Measurements from ENCODE around the gene MXRA8. TPM values are rescaled to one million over a fixed set of nuclear protein-coding genes. Genes with fewer than 3 reads are reported as not detected.

Gene MXRA8
- total and polyA plus RNA-seq, 7 experiments from 2014 or later = 0.39 to 2.2 (median 0.86) TPM

DNA sequence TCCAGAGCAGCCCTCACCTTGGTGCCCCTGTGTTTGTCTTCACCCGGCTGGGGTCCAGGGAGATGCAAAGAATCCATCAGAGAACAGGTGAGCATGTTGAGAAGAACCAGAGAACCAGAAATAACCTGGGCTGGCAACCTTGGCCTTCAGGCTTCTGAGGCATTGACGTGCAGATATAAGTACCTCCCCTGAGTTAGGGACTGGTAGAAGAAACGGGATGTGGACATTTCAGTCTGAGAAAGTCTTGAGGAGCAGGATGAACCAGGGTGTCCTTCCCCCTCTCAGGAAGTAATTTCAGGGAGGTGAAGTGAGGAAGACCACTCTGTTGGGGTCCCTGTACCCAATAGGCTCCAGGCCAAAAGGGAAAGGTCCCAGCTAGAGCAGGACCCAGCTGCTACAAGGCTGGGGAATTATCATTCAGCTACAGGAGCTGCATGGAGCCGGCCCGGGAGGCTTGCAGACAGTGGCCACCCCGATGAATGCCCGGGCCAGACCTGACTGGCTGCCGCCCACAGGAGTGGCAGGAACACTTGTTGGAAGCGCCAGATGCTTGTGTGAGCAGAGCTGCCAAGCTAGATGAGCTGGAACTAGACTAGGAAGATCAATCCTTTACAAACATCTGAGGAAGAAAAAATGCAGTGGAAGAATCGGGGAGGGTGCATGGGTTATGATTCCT is 18.3 kb upstream of the MXRA8 start:
- ChIA-PET CTCF (interaction anchor here (1.3 kb wide), 1 partner anchor 22 kb away, joined by 5 read pairs; the partner anchor contains the start of gene CCNL2), POLR2A (interaction anchor here (1.1 to 4.5 kb wide), 4 partner anchors 13 to 143 kb away, joined by 4 to 59 read pairs (median 30); partner anchors contain the start of genes CCNL2 and MRPL20)
- H3K27me3 Mint-ChIP-seq = peaks cover 0 to 2% (median 0%) of the 10 kb centered on the region in 5 donors
- H3K36me3 Mint-ChIP-seq = peaks cover 0 to 5% (median 0%) of the 10 kb centered on the region in 5 donors
- H3K9me3 Mint-ChIP-seq = no peaks in the 10 kb centered on the region
- Histone ChIP-seq H3K27ac (ENCODE audit: low read depth, low read length) (no peak overlapping the region), H3K4me1 (ENCODE audit: control insufficient read depth in 2 of 2, insufficient read depth in 2 of 2, low read length in 2 of 2) (peaks cover 7 to 25% of the 10 kb centered on the region in 2 donors), H3K4me3 (ENCODE audit: low read length) (no peak overlapping the region), H3K27me3 (ENCODE audit: control insufficient read depth in 2 of 2, insufficient read depth in 2 of 2, low read length in 2 of 2) (no peaks in the 10 kb centered on the region), H3K9me3 (ENCODE audit: control insufficient read depth in 2 of 3, low read length in 3 of 3) (no peaks in the 10 kb centered on the region), H3K36me3 (ENCODE audit: control insufficient read depth in 2 of 3, insufficient read depth in 3 of 3, low read length in 3 of 3) (peaks cover 0 to 11% (median 4%) of the 10 kb centered on the region in 3 experiments)
- H3K27ac Mint-ChIP-seq = peak overlapping the region in 7 of 9 donors; percentile 19 to 91 (median 77)
- H3K4me3 Mint-ChIP-seq = peak overlapping the region in 9 of 10 donors; percentile 23 to 94 (median 41)
- H3K4me1 Mint-ChIP-seq = peaks cover 0 to 22% (median 15%) of the 10 kb centered on the region in 7 donors
- intact Hi-C loops (cut with micrococcal nuclease) = loop anchor here in 1 of 2 donors (10.0 kb wide), 1 partner anchor 362 kb away; the partner anchor contains the start of gene ISG15
- DNase-seq (no peak), ATAC-seq (no peak)

DNA sequence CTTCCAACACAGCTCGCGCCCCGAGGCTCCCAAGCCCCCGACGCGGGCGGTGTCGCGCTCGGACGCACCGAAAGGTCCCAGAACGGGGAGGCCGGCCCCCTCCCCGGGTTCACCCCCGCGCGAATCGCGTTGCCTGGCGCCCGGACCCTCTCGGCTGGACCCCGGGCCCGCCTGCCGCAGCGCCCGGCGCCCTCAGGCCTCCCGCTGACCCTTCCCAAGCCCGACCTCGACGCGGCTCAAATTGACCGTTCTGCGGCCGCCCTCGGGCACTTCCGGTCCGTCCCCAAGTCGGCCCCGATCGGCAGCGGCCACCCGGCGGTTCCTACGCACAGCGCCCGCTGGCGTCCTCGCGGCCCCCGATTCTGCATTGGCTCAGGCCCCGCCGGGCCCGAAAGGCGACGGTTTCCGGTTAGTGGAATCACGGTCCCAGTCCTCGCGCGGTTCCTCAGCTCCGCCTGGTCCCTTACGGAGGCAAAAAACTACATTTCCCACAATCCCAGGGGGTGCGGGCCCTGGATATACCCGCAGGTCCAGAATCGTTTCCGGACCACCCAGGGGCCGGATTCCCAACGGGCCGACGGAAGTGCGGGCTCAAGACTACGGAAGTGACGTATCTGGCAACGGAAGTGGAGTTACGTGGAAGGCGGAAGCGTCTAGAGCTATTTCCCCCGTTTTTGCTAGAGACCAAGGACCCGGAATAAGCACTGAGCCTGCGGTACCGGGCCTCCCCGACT is 16.7 kb upstream of the MXRA8 start, which contains the start of gene AURKAIP1:
Gene AURKAIP1 (minus strand): TSS at position 279 of the 734 bp plus-strand sequence. CDS start 451 bp downstream, outside the sequence.
- no peaks in the 10 kb centered on the region for H3K27me3 ChIP-seq (ENCODE audit: control insufficient read depth in 2 of 2, insufficient read depth in 2 of 2, low read length in 2 of 2)
- intact Hi-C loops (cut with micrococcal nuclease) = loop anchor here (1.0 to 10.0 kb wide), 12 partner anchors 24 to 416 kb away; partner anchors contain the start of genes C1orf159 (in 2 of the 2), CCNL2 (in 2 of the 2), MRPL20 (in 2 of the 2) and PUSL1 (in 2 of the 2)
- peaks cover 0 to 11% (median 4%) of the 10 kb centered on the region in 3 experiments for H3K36me3 ChIP-seq (ENCODE audit: control insufficient read depth in 2 of 3, insufficient read depth in 3 of 3, low read length in 3 of 3)
- peak within 1 kb of the TSS; percentile 91 to 98 (median 97) for H3K27ac Mint-ChIP-seq
- ATAC-seq (peak; percentile 84), DNase-seq (peak; percentile 80 to 98 (median 96))
- H3K4me3 Mint-ChIP-seq = peak within 1 kb of the TSS; percentile 82 to 96 (median 94)
- H3K4me1 Mint-ChIP-seq = peaks cover 0 to 37% (median 21%) of the 10 kb centered on the region in 7 donors
- peaks cover 18 to 35% of the 10 kb centered on the region in 2 donors for H3K4me1 ChIP-seq (ENCODE audit: control insufficient read depth in 2 of 2, insufficient read depth in 2 of 2, low read length in 2 of 2)
- no peaks in the 10 kb centered on the region for H3K9me3 ChIP-seq (ENCODE audit: control insufficient read depth in 2 of 3, low read length in 3 of 3)
- POLR2A ChIA-PET = interaction anchor here (0.5 to 4.5 kb wide), 22 partner anchors 10 to 434 kb away, joined by 3 to 59 read pairs (median 4); partner anchors contain the start of genes B3GALT6, C1orf159, CCNL2 and DVL1
- peaks cover 0 to 2% (median 0%) of the 10 kb centered on the region in 5 donors for H3K27me3 Mint-ChIP-seq
- H3K36me3 Mint-ChIP-seq = peaks cover 0 to 5% (median 0%) of the 10 kb centered on the region in 5 donors
- peak within 1 kb of the TSS; percentile 88 for H3K27ac ChIP-seq (ENCODE audit: low read depth, low read length)
- H3K4me3 ChIP-seq (ENCODE audit: low read length) = peak within 1 kb of the TSS; percentile 74
- CTCF ChIA-PET = interaction anchor here (0.8 to 1.9 kb wide), 5 partner anchors 22 to 44 kb away, joined by 3 to 6 read pairs (median 5); partner anchors contain the start of gene CCNL2
- H3K9me3 Mint-ChIP-seq = no peaks in the 10 kb centered on the region

DNA sequence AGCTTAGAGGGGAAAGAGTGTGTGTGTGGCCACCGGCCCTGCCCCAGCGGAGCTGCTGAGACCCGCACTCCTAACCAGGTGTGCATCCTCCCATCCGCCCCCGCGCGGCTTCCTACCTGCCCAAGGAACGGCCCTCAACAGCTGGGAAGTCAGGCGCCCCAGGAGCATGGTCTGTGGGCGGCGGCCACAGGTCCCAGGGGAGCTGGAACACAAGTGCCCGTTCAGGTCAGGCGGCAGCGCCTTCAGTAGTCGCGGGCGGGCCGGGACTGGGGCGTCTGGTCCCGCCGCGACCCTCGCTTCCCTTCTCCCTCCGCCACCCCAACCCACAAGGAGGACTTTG is 16.2 kb upstream of the MXRA8 start:
- ChIA-PET CTCF (interaction anchor here (1.2 to 1.9 kb wide), 3 partner anchors 22 to 33 kb away, joined by 3 to 6 read pairs (median 5); no protein-coding TSS in a partner anchor), POLR2A (interaction anchor here (0.6 to 4.5 kb wide), 17 partner anchors 9 to 361 kb away, joined by 3 to 59 read pairs (median 4); partner anchors contain the start of genes B3GALT6, C1orf159, CCNL2 and DVL1)
- peak overlapping the region; percentile 77 to 96 (median 92) for H3K4me3 Mint-ChIP-seq
- H3K36me3 Mint-ChIP-seq = peaks cover 0 to 5% (median 0%) of the 10 kb centered on the region in 5 donors
- Histone ChIP-seq H3K27ac (ENCODE audit: low read depth, low read length) (peak overlapping the region; percentile 88), H3K27me3 (ENCODE audit: control insufficient read depth in 2 of 2, insufficient read depth in 2 of 2, low read length in 2 of 2) (no peaks in the 10 kb centered on the region), H3K36me3 (ENCODE audit: control insufficient read depth in 2 of 3, insufficient read depth in 3 of 3, low read length in 3 of 3) (peaks cover 0 to 11% (median 4%) of the 10 kb centered on the region in 3 experiments), H3K4me1 (ENCODE audit: control insufficient read depth in 2 of 2, insufficient read depth in 2 of 2, low read length in 2 of 2) (peaks cover 18 to 35% of the 10 kb centered on the region in 2 donors), H3K4me3 (ENCODE audit: low read length) (peak overlapping the region; percentile 74), H3K9me3 (ENCODE audit: control insufficient read depth in 2 of 3, low read length in 3 of 3) (no peaks in the 10 kb centered on the region)
- peaks cover 0 to 2% (median 0%) of the 10 kb centered on the region in 5 donors for H3K27me3 Mint-ChIP-seq
- H3K9me3 Mint-ChIP-seq = no peaks in the 10 kb centered on the region
- ATAC-seq (no peak), DNase-seq (peak in 1 of 9 donors; percentile 38)
- H3K4me1 Mint-ChIP-seq = peaks cover 0 to 39% (median 23%) of the 10 kb centered on the region in 7 donors
- intact Hi-C loops (cut with micrococcal nuclease) = loop anchor here (2.0 to 10.0 kb wide), 2 partner anchors 32 to 360 kb away; partner anchors contain the start of genes ISG15 (in 1 of the 2) and MRPL20 (in 1 of the 2)
- peak overlapping the region; percentile 43 to 91 (median 86) for H3K27ac Mint-ChIP-seq

DNA sequence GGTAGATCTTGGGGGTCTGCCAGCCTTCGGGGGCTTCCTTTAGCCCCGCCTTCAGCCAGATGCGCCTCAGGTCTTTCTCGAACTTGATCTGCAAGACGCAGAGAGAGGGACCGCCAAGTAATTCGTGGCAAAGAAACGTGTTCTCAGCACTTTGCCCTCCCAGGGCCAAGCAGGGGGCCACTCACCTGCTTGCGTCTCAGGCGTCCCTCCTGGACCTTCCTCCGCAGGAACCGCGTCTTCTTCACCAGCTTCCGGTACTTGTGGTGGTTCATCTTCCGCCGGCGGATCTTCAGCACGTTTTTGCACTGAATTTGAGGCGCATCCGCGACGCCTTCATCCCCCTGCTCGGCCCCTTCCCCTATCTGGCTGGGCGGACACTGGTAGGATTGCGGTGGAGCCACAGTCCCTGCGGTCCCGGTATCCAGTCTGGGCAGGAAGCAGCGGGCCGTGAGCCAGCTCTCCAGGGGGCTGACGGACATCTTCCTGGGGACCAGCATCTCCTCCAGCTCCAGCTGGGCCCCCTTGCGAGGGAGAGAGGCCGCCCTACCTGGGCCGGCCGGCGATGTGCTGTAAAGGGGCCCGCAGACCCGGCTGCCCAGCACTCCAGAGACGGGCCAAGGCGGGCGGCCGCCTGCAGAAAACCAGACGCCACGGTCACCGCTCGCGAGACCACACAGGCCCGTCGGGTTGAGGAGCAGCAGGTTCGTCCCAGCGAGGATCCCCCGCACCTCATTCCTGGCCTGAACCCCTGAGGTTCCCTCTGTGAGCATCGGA is 15.6 kb upstream of the MXRA8 start:
- Histone ChIP-seq H3K9me3 (ENCODE audit: control insufficient read depth in 2 of 3, low read length in 3 of 3) (no peaks in the 10 kb centered on the region), H3K27me3 (ENCODE audit: control insufficient read depth in 2 of 2, insufficient read depth in 2 of 2, low read length in 2 of 2) (no peaks in the 10 kb centered on the region), H3K36me3 (ENCODE audit: control insufficient read depth in 2 of 3, insufficient read depth in 3 of 3, low read length in 3 of 3) (peaks cover 0 to 11% (median 4%) of the 10 kb centered on the region in 3 experiments), H3K4me3 (ENCODE audit: low read length) (peak overlapping the region; percentile 74), H3K27ac (ENCODE audit: low read depth, low read length) (peak overlapping the region; percentile 88), H3K4me1 (ENCODE audit: control insufficient read depth in 2 of 2, insufficient read depth in 2 of 2, low read length in 2 of 2) (peaks cover 18 to 35% of the 10 kb centered on the region in 2 donors)
- no peak for ATAC-seq
- peak overlapping the region; percentile 53 to 91 (median 86) for H3K27ac Mint-ChIP-seq
- intact Hi-C loops (cut with micrococcal nuclease) = loop anchor here (2.0 to 10.0 kb wide), 3 partner anchors 33 to 359 kb away; partner anchors contain the start of genes ISG15 (in 1 of the 2) and MRPL20 (in 1 of the 2)
- H3K4me1 Mint-ChIP-seq = peaks cover 0 to 39% (median 23%) of the 10 kb centered on the region in 7 donors
- ChIA-PET CTCF (interaction anchor here (1.4 to 1.9 kb wide), 2 partner anchors 26 to 257 kb away, joined by 3 to 6 read pairs; no protein-coding TSS in a partner anchor), POLR2A (interaction anchor here (0.6 to 4.5 kb wide), 8 partner anchors 8 to 100 kb away, joined by 3 to 59 read pairs (median 5); partner anchors contain the start of genes CCNL2, MRPL20 and UBE2J2)
- peaks cover 0 to 2% (median 0%) of the 10 kb centered on the region in 5 donors for H3K27me3 Mint-ChIP-seq
- H3K36me3 Mint-ChIP-seq = peaks cover 0 to 5% (median 0%) of the 10 kb centered on the region in 5 donors
- H3K4me3 Mint-ChIP-seq = peak overlapping the region; percentile 77 to 96 (median 92)
- H3K9me3 Mint-ChIP-seq = no peaks in the 10 kb centered on the region
- no peak for DNase-seq

DNA sequence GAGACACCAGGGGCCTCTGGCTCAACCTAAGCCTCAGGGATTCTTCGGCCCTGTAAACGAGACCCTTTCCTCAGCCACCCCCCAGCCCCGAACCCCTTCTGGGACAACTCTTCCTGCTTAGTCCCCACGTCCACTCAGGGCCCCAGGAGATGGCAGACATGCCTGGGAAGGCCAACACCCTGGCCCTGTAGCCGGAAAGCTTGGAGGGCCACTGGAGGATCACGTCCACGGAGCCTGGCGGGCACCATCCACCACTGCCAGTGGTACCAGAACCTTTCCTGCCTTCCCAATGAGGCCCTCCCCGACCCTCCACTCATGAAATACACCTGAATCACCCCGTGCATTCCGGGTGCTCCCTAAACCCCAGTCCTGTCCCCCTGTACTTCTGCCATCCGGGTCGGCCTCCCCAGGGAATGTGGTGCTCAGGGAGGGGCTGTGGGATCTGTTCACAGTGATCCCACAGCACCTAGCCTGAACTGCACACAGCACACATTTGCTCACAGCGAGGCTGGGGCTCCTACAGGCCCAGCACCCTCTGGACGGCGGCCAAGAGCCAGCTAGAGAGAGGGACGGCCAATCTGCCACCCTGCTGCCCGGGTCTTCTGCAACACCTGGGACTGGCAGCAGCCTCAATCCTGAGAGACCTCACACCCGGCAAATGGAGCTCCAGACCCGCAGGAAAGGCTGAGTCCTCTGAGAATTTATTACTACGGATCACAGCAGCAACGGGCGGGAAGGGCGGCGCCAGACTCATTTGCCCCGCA is 14.9 kb upstream of the MXRA8 start:
- peak overlapping the region; percentile 88 for H3K27ac ChIP-seq (ENCODE audit: low read depth, low read length)
- H3K4me3 ChIP-seq (ENCODE audit: low read length) = no peak overlapping the region
- intact Hi-C loops (cut with micrococcal nuclease) = loop anchor here in 1 of 2 donors (2.0 to 10.0 kb wide), 2 partner anchors 340 to 358 kb away; partner anchors contain the start of gene ISG15
- Mint-ChIP-seq H3K27ac (peak overlapping the region; percentile 13 to 91 (median 78)), H3K9me3 (no peaks in the 10 kb centered on the region), H3K4me3 (peak overlapping the region; percentile 47 to 96 (median 92)), H3K4me1 (peaks cover 0 to 39% (median 23%) of the 10 kb centered on the region in 7 donors), H3K27me3 (peaks cover 0 to 2% (median 0%) of the 10 kb centered on the region in 5 donors), H3K36me3 (peaks cover 0 to 5% (median 0%) of the 10 kb centered on the region in 5 donors)
- DNase-seq (no peak), ATAC-seq (no peak)
- H3K27me3 ChIP-seq (ENCODE audit: control insufficient read depth in 2 of 2, insufficient read depth in 2 of 2, low read length in 2 of 2) = no peaks in the 10 kb centered on the region
- ChIA-PET POLR2A (interaction anchor here (1.7 to 3.3 kb wide), 3 partner anchors 21 to 26 kb away, joined by 9 to 59 read pairs (median 13); partner anchors contain the start of gene CCNL2), CTCF (interaction anchor here (1.1 to 1.4 kb wide), 2 partner anchors 68 to 257 kb away, joined by 3 to 4 read pairs; no protein-coding TSS in a partner anchor)
- H3K4me1 ChIP-seq (ENCODE audit: control insufficient read depth in 2 of 2, insufficient read depth in 2 of 2, low read length in 2 of 2) = peaks cover 18 to 35% of the 10 kb centered on the region in 2 donors
- H3K36me3 ChIP-seq (ENCODE audit: control insufficient read depth in 2 of 3, insufficient read depth in 3 of 3, low read length in 3 of 3) = peaks cover 0 to 11% (median 4%) of the 10 kb centered on the region in 3 experiments
- H3K9me3 ChIP-seq (ENCODE audit: control insufficient read depth in 2 of 3, low read length in 3 of 3) = no peaks in the 10 kb centered on the region

Measured in naive thymus-derived CD4-positive, alpha-beta T cell (primary cell).